PC-3 (cell line): ENCODE data around the gene YTHDF1.

Experiments
- CTCF ChIP-seq: fragments of 300-600 bp; sonication (generic); conservative IDR thresholded peaks from 2 replicates; pipeline ENCODE4 v1.5.1; 2017; ENCODE audit warnings: antibody characterized with exemption, low read depth, mild to moderate bottlenecking, low read length
- EZH2 ChIP-seq: fragments of 300-600 bp; sonication (generic); IDR thresholded peaks from one replicate; pipeline ENCODE4 v1.6.1; 2017; ENCODE audit warnings: antibody characterized with exemption, mild to moderate bottlenecking, low read length; ENCODE audit not compliant: unreplicated experiment

- TF ChIP-seq EZH2 (no peak), CTCF (no peak)
These were observed 38.9 kb upstream of the YTHDF1 start for GRCh38 chr20:63254606-63255384.
